Measurements from ENCODE around the gene OVCA2. TPM values are rescaled to one million over a fixed set of nuclear protein-coding genes. Genes with fewer than 3 reads are reported as not detected.

Gene OVCA2
- total and polyA plus RNA-seq, 9 donors = 8.7 to 21.8 (median 13.8) TPM

- H3K4me3 ChIP-seq (ENCODE audit: low read length) = no peak overlapping the region
- peak overlapping the region; percentile 78 for H3K27ac ChIP-seq (ENCODE audit: low read length)
- peaks cover 85% of the 10 kb centered on the region for H3K4me1 ChIP-seq (ENCODE audit: control insufficient read depth, insufficient read depth, low read length)
- peak; percentile 78 for DNase-seq
- H3K9me3 ChIP-seq (replicated peaks; ENCODE audit: control insufficient read depth, low read depth, low read length) = no peaks in the 10 kb centered on the region
- 84% methylated on average over 20 of the region's 24 CpGs for WGBS (ENCODE audit: insufficient coverage)
- H3K36me3 ChIP-seq (ENCODE audit: control insufficient read depth, insufficient read depth, low read length) = peaks cover 68% of the 10 kb centered on the region
- no peaks in the 10 kb centered on the region for H3K27me3 ChIP-seq (ENCODE audit: control insufficient read depth, insufficient read depth, low read length)
These were observed 23.4 kb downstream of the OVCA2 start for GRCh38 chr17:2064980-2065785.

- peaks cover 66% of the 10 kb centered on the region for H3K36me3 ChIP-seq (ENCODE audit: control insufficient read depth, insufficient read depth, low read length)
- H3K27me3 ChIP-seq (ENCODE audit: control insufficient read depth, insufficient read depth, low read length) = no peaks in the 10 kb centered on the region
- DNase-seq = no peak
- no peak overlapping the region for H3K4me3 ChIP-seq (ENCODE audit: low read length)
- H3K4me1 ChIP-seq (ENCODE audit: control insufficient read depth, insufficient read depth, low read length) = peaks cover 85% of the 10 kb centered on the region
- 82% methylated on average over 6 of the region's 10 CpGs for WGBS (ENCODE audit: insufficient coverage)
- no peaks in the 10 kb centered on the region for H3K9me3 ChIP-seq (replicated peaks; ENCODE audit: control insufficient read depth, low read depth, low read length)
- peak overlapping the region; percentile 78 for H3K27ac ChIP-seq (ENCODE audit: low read length)
These were observed 24.2 kb downstream of the OVCA2 start for GRCh38 chr17:2065949-2066400.

GRCh38 chr17:2067048-2067561 lies 25.3 kb downstream of the OVCA2 start:
- no peak for DNase-seq
- Histone ChIP-seq H3K4me3 (ENCODE audit: low read length) (no peak overlapping the region), H3K4me1 (ENCODE audit: control insufficient read depth, insufficient read depth, low read length) (peaks cover 85% of the 10 kb centered on the region), H3K9me3 (replicated peaks; ENCODE audit: control insufficient read depth, low read depth, low read length) (no peaks in the 10 kb centered on the region), H3K27me3 (ENCODE audit: control insufficient read depth, insufficient read depth, low read length) (no peaks in the 10 kb centered on the region), H3K36me3 (ENCODE audit: control insufficient read depth, insufficient read depth, low read length) (peaks cover 60% of the 10 kb centered on the region), H3K27ac (ENCODE audit: low read length) (peak overlapping the region; percentile 78)
- WGBS (ENCODE audit: insufficient coverage) = 21% methylated on average over 11 of the region's 14 CpGs

GRCh38 chr17:2067608-2068024 lies 25.8 kb downstream of the OVCA2 start:
- H3K27ac ChIP-seq (ENCODE audit: low read length) = peak overlapping the region; percentile 78
- H3K4me1 ChIP-seq (ENCODE audit: control insufficient read depth, insufficient read depth, low read length) = peaks cover 90% of the 10 kb centered on the region
- H3K36me3 ChIP-seq (ENCODE audit: control insufficient read depth, insufficient read depth, low read length) = peaks cover 60% of the 10 kb centered on the region
- no peaks in the 10 kb centered on the region for H3K9me3 ChIP-seq (replicated peaks; ENCODE audit: control insufficient read depth, low read depth, low read length)
- H3K4me3 ChIP-seq (ENCODE audit: low read length) = no peak overlapping the region
- no peaks in the 10 kb centered on the region for H3K27me3 ChIP-seq (ENCODE audit: control insufficient read depth, insufficient read depth, low read length)
- no CpG with 5 or more reads among the region's 5 CpGs for WGBS (ENCODE audit: insufficient coverage)
- peak; percentile 60 for DNase-seq

- H3K4me3 ChIP-seq (ENCODE audit: low read length) = no peak overlapping the region
- H3K4me1 ChIP-seq (ENCODE audit: control insufficient read depth, insufficient read depth, low read length) = peaks cover 86% of the 10 kb centered on the region
- no peaks in the 10 kb centered on the region for H3K9me3 ChIP-seq (replicated peaks; ENCODE audit: control insufficient read depth, low read depth, low read length)
- peaks cover 60% of the 10 kb centered on the region for H3K36me3 ChIP-seq (ENCODE audit: control insufficient read depth, insufficient read depth, low read length)
- H3K27ac ChIP-seq (ENCODE audit: low read length) = peak overlapping the region; percentile 78
- WGBS (ENCODE audit: insufficient coverage) = 58% methylated on average over 6 of the region's 6 CpGs
- DNase-seq = peak; percentile 65
- no peaks in the 10 kb centered on the region for H3K27me3 ChIP-seq (ENCODE audit: control insufficient read depth, insufficient read depth, low read length)
These were observed 26.3 kb downstream of the OVCA2 start for GRCh38 chr17:2068031-2068518.

GRCh38 chr17:2068519-2069051 lies 26.8 kb downstream of the OVCA2 start:
- WGBS (ENCODE audit: insufficient coverage) = 60% methylated on average over 8 of the region's 15 CpGs
- Histone ChIP-seq H3K36me3 (ENCODE audit: control insufficient read depth, insufficient read depth, low read length) (peaks cover 55% of the 10 kb centered on the region), H3K27me3 (ENCODE audit: control insufficient read depth, insufficient read depth, low read length) (no peaks in the 10 kb centered on the region), H3K27ac (ENCODE audit: low read length) (peak overlapping the region; percentile 44), H3K4me1 (ENCODE audit: control insufficient read depth, insufficient read depth, low read length) (peaks cover 81% of the 10 kb centered on the region), H3K4me3 (ENCODE audit: low read length) (no peak overlapping the region), H3K9me3 (replicated peaks; ENCODE audit: control insufficient read depth, low read depth, low read length) (no peaks in the 10 kb centered on the region)
- DNase-seq = no peak

- Histone ChIP-seq H3K9me3 (replicated peaks; ENCODE audit: control insufficient read depth, low read depth, low read length) (no peaks in the 10 kb centered on the region), H3K36me3 (ENCODE audit: control insufficient read depth, insufficient read depth, low read length) (peaks cover 38% of the 10 kb centered on the region), H3K27ac (ENCODE audit: low read length) (peak overlapping the region; percentile 89), H3K4me3 (ENCODE audit: low read length) (no peak overlapping the region), H3K4me1 (ENCODE audit: control insufficient read depth, insufficient read depth, low read length) (peaks cover 71% of the 10 kb centered on the region), H3K27me3 (ENCODE audit: control insufficient read depth, insufficient read depth, low read length) (no peaks in the 10 kb centered on the region)
- DNase-seq = no peak
- WGBS (ENCODE audit: insufficient coverage) = 80% methylated on average over 11 of the region's 13 CpGs
These were observed 28.6 kb downstream of the OVCA2 start for GRCh38 chr17:2070241-2071023.

- Histone ChIP-seq H3K27me3 (ENCODE audit: control insufficient read depth, insufficient read depth, low read length) (no peaks in the 10 kb centered on the region), H3K4me1 (ENCODE audit: control insufficient read depth, insufficient read depth, low read length) (peaks cover 71% of the 10 kb centered on the region), H3K27ac (ENCODE audit: low read length) (peak overlapping the region; percentile 89), H3K9me3 (replicated peaks; ENCODE audit: control insufficient read depth, low read depth, low read length) (no peaks in the 10 kb centered on the region), H3K36me3 (ENCODE audit: control insufficient read depth, insufficient read depth, low read length) (peaks cover 33% of the 10 kb centered on the region), H3K4me3 (ENCODE audit: low read length) (no peak overlapping the region)
- no peak for DNase-seq
- 80% methylated on average over 1 of the region's 6 CpGs for WGBS (ENCODE audit: insufficient coverage)
These were observed 29.2 kb downstream of the OVCA2 start for GRCh38 chr17:2071024-2071385.

- 54% methylated on average over 21 of the region's 31 CpGs for WGBS (ENCODE audit: insufficient coverage)
- peaks cover 26% of the 10 kb centered on the region for H3K36me3 ChIP-seq (ENCODE audit: control insufficient read depth, insufficient read depth, low read length)
- no peaks in the 10 kb centered on the region for H3K9me3 ChIP-seq (replicated peaks; ENCODE audit: control insufficient read depth, low read depth, low read length)
- no peaks in the 10 kb centered on the region for H3K27me3 ChIP-seq (ENCODE audit: control insufficient read depth, insufficient read depth, low read length)
- peak; percentile 78 for DNase-seq
- peak overlapping the region; percentile 89 for H3K27ac ChIP-seq (ENCODE audit: low read length)
- no peak overlapping the region for H3K4me3 ChIP-seq (ENCODE audit: low read length)
- H3K4me1 ChIP-seq (ENCODE audit: control insufficient read depth, insufficient read depth, low read length) = peaks cover 71% of the 10 kb centered on the region
These were observed 29.8 kb downstream of the OVCA2 start for GRCh38 chr17:2071455-2072281.
